Neuron (in vitro differentiated cells): Measurements from ENCODE around the gene SUPT3H.

Experiments
- H2AFZ ChIP-seq: one replicate; pipeline ENCODE4 v1.6.1; 2013; ENCODE audit warnings: low read depth, mild to moderate bottlenecking, inconsistent platforms, low read length, moderate library complexity
- H3K27me3 ChIP-seq: one replicate; pipeline ENCODE4 v1.6.1; 2013; ENCODE audit warnings: low read length; ENCODE audit not compliant: insufficient read depth
- H3K36me3 ChIP-seq: one replicate; pipeline ENCODE4 v1.6.1; 2013; ENCODE audit warnings: low read length; ENCODE audit not compliant: insufficient read depth
- H3K4me1 ChIP-seq: one replicate; pipeline ENCODE4 v1.6.1; 2013; ENCODE audit warnings: low read length; ENCODE audit not compliant: insufficient read depth
- H3K4me3 ChIP-seq: 2 replicates; pipeline ENCODE4 v1.5.1; 2013; ENCODE audit warnings: mild to moderate bottlenecking, low read length, moderate library complexity
- H3K9me3 ChIP-seq: one replicate; pipeline ENCODE4 v1.6.1; 2013; ENCODE audit warnings: low read length

Gene SUPT3H

DNA sequence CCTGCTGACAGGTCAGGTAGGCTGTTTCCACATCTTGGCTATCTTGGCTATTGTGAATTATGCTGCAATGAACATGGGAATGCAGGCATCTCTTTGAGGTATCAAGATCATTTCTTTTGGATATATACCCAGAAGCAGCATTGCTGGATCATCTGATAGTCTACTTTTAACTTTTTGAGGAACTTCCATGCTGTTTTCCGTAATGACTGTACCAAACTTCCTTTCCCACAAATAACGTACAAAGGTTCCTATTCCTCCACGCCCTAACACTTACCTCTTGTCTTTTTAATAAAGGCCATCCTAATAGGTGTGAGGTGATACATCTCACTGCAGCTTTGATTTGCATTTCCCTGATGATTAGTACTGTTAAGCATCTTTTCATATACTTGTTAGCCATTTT lies 388.3 kb downstream of the SUPT3H start:
- no peaks in the 10 kb centered on the region for H3K36me3 ChIP-seq
- no peaks in the 10 kb centered on the region for H3K27me3 ChIP-seq
- no peaks in the 10 kb centered on the region for H3K4me1 ChIP-seq
- no peak overlapping the region for H2AFZ ChIP-seq
- H3K4me3 ChIP-seq, result no peak overlapping the region
- no peaks in the 10 kb centered on the region for H3K9me3 ChIP-seq

DNA sequence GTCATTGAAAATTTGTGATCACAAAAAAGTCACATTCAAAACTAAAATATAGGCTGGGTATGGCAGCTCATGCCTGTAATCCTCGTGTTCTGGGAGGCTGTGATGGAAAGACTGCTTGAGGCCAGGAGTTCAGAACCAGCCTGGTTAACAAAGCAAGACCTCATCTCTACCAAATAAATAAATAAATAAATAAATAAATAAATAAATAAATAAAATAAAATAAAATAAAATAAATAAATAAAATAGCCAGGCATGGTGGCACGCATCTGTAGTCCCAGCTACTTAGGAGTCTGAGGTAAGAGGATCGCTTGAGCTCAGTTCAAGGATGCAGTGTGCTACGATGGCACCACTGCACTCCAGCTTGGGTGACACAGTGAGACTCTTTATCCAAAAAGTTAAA lies 392.7 kb downstream of the SUPT3H start:
- H3K27me3 ChIP-seq, result no peaks in the 10 kb centered on the region
- no peaks in the 10 kb centered on the region for H3K4me1 ChIP-seq
- H3K36me3 ChIP-seq, result no peaks in the 10 kb centered on the region
- H2AFZ ChIP-seq, result no peak overlapping the region
- H3K9me3 ChIP-seq, result no peaks in the 10 kb centered on the region
- H3K4me3 ChIP-seq, result no peak overlapping the region

DNA sequence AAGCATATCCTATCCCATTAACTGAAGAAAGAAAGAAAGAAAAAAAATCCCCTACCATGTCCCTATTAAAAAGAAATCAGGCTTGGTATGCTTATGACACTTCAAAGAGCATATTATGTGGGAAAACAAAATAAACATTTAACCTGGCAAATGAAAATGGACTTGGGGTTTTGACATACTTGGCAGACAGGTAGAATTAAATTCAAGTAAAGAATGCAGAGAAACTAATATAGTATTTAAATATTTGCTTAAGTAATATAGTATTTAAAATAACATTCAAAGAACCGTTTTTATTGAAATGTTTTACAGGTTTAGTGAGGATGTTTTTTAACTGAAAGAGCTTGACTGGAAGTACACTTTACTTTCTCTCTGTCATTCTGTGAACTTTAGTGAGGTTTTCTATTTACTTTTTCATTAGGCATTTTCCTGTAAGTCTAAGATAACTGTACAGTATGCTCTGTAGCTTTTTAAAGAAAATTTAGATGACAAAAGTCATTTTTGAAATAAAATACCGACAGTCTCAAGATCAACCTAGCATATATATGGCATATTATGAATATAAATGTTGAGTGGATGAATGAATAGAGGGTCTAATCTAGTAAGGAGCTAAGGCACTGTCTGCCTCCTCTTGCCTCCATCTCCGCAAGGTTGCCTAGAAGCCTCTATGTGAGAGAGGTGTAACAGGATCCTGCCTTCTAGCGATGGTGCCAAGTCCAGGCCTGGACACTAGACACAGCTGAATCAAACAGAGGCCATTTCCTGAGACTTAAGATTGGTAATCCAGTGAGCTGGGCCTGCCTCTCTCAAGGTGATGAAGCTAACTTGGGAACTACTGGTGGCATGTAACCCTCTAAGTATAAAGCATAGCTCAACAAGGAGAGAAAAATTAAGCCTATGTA lies 394.0 kb downstream of the SUPT3H start:
- H2AFZ ChIP-seq, result no peak overlapping the region
- H3K36me3 ChIP-seq, result no peaks in the 10 kb centered on the region
- no peaks in the 10 kb centered on the region for H3K27me3 ChIP-seq

DNA sequence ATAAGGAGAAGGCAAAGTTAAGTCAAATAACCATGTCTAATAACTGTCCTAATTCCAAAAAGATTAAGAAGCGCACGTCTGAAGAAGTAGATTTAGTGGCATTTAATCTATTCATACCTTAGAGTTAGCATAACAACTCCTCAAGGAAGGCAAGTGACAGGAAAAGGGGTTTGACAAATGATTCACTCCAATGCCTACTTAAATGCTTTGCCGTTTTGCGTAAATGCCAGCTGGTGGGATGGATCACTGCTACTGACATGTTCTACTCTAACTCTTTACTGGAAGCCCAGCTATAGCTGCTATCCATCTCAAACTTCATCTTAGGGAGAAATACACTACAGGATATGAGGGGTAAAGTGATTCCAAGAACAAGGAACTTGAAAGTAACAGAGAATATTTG lies 396.9 kb downstream of the SUPT3H start:
- Histone ChIP-seq H3K27me3 (no peaks in the 10 kb centered on the region), H3K4me1 (no peaks in the 10 kb centered on the region), H3K4me3 (no peak overlapping the region), H3K9me3 (no peaks in the 10 kb centered on the region), H2AFZ (no peak overlapping the region), H3K36me3 (no peaks in the 10 kb centered on the region)

More for the DNA sequence above, 394.0 kb downstream of the SUPT3H start:
- no peaks in the 10 kb centered on the region for H3K4me1 ChIP-seq
- H3K4me3 ChIP-seq, result no peak overlapping the region
- no peaks in the 10 kb centered on the region for H3K9me3 ChIP-seq

DNA sequence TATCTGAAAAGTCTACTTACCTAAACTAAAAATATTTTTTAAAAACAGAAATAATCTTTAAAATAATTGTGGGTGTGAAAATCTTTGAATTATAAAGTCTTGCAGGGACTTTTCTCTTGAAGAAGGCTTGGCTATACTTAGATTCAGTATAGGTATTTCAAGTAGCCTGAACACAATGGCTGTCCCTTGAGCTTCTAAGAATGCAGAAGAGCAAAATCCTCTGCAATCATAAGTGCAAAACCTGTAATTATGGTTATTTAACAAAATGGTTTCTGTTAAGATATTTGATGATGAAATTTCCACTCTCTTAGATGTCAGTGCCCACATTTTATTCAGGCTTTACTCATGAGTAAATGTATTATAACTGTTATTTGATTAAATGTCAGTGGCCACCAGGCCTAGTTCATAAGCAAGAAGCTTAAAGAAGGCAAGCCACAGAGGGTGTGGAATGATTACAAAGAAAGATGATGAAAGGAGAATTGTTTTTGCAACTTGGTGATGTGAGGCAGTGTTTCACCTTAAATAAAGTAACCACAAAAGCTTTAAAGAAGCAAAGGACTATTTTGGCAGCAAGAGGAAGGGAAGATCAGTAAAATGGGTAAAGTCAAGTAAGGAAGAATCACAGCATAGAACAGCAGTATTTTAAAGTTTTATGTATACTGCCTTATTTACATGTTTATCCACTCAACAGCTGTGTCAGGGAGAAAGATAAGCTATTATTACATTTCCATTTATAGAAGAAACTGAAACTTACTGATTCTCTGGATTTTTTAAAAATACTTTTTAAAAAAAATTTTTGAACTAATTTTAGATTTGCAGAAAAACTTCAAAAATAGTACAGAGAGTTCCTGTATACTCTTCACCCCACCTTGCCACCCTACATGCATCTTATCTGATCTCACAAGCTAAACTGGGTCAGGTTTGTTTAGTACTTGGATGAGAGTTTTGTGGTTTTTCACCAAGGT lies 400.8 kb downstream of the SUPT3H start:
- H3K36me3 ChIP-seq, result no peaks in the 10 kb centered on the region
- H3K27me3 ChIP-seq, result no peaks in the 10 kb centered on the region
- no peak overlapping the region for H2AFZ ChIP-seq
- H3K4me1 ChIP-seq, result no peaks in the 10 kb centered on the region
- peaks cover 7% of the 10 kb centered on the region for H3K9me3 ChIP-seq
- H3K4me3 ChIP-seq, result no peak overlapping the region

DNA sequence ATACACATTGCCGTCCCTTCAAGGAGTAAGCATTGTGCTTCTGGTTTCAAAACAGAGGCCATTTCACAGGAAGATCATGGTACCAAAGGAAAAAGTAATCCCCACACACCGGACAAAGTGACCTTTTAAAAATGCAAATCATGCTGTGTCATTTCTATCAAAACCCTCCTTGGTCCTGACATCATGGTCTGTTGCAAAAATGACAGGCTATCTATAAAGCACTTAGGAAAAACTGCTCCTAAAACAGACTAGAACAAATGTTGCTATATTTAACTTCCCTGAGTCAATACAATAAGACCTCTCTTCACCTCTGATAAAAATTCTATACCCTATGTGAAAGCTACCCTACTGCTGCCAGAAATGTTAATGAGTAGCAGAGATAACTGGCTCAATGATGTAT lies 403.2 kb downstream of the SUPT3H start:
- no peaks in the 10 kb centered on the region for H3K4me1 ChIP-seq
- H2AFZ ChIP-seq, result no peak overlapping the region
- no peaks in the 10 kb centered on the region for H3K27me3 ChIP-seq
- no peak overlapping the region for H3K4me3 ChIP-seq
- peaks cover 7% of the 10 kb centered on the region for H3K9me3 ChIP-seq
- no peaks in the 10 kb centered on the region for H3K36me3 ChIP-seq

DNA sequence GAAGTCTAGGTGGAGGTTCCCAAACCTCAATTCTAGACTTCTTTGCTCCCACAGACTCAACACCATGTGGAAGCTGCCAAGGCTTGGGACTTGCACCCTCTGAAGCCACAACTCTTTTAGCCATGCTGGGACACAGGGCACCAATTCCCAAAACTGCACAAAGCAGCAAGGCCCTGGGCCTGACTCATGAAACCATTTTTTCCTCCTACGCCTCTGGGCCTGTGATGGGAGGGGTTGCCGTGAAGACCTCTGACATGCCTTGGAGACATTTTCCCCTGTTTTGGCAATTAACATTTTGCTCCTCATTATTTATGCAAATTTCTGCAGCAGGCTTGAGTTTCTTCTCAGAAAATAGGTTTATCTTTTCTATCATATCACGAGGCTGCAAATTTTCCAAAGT lies 405.0 kb downstream of the SUPT3H start:
- Histone ChIP-seq H2AFZ (no peak overlapping the region), H3K4me1 (no peaks in the 10 kb centered on the region), H3K27me3 (no peaks in the 10 kb centered on the region), H3K36me3 (no peaks in the 10 kb centered on the region), H3K4me3 (no peak overlapping the region), H3K9me3 (peaks cover 7% of the 10 kb centered on the region)

DNA sequence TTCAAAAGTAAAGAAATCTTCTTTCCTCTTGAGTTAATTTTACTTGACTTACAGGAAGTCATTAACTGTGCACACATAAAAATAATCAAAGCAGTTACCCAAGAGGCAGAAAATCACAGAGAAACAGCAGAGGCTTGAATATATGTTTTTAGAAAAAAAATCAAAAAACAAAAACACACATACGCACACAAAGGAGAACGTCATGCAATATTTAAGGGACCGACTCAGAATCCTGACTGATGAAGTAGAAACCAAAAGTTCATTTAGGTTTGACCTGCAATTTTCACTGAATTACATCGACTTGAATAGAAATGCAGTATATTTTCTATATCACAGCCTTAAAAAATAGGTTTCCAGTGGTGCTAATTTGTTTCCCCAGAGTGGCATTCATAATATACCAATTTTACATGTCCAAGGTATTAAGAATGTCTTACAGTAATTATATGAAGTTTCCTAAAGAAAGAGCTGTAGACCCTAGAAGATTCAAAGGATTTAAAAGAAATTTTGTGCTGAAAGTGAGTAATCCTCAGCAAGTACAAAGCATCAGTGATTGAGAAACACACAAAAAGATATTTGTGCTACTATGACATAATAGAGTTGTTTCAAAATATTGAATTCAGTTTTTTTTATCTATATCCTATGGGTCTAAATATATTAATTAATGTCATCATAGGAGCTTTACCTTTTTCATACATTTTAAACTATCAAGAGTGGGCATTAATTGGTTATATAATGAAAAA lies 408.1 kb downstream of the SUPT3H start:
- peaks cover 6% of the 10 kb centered on the region for H3K4me1 ChIP-seq
- H3K27me3 ChIP-seq, result no peaks in the 10 kb centered on the region
- no peak overlapping the region for H3K4me3 ChIP-seq
- H3K9me3 ChIP-seq, result peaks cover 7% of the 10 kb centered on the region
- no peak overlapping the region for H2AFZ ChIP-seq
- no peaks in the 10 kb centered on the region for H3K36me3 ChIP-seq

DNA sequence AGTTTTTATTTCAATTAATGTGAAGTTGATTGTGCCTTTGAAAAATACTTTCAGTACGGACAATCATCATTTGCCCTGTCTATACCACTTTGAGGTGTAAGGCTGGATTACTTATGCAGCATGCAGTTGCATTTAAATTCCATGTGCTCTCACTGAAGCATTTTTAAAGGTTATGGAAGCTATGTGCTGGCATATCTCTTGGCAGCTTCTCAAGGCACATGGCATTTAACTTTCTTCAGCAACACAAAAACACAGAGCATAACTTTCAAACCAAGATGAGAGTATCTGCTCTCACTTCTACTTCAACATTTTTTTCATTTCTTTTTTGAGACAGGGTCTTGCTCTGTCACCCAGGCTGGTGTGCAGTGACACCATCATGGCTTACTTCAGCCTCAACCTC lies 410.3 kb downstream of the SUPT3H start:
- no peaks in the 10 kb centered on the region for H3K27me3 ChIP-seq

DNA sequence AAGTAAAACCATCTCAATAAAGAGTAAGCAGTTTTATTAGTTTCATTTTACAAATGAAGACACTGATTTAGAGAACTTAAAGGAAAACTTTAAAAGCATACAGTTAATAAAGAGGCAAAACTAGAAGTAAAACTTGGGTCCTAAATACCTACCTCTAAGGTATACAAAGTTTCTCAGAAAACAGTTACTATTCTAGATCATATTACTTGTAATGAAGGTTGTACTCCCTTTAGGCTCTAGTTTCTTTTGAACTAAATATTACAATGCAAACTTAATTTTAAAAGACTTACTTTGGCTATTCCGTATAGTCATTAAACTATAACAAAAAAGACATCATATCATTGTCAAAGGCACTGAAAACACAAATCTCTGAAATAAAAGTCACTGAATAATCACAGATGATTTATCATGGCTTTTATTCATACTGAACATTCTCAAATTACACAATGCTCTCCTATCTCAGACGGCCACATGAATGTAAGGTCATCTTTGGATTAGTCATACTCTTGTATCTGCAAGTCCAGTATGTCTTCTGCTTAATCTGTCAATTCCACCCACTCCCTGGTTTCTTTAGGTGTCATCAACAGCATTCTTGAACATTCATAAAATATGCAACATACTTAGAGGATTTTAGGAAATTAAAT lies 411.2 kb downstream of the SUPT3H start:
- Histone ChIP-seq H3K27me3 (no peaks in the 10 kb centered on the region), H3K36me3 (no peaks in the 10 kb centered on the region)

More for the DNA sequence above, 410.3 kb downstream of the SUPT3H start:
- Histone ChIP-seq H2AFZ (no peak overlapping the region), H3K36me3 (no peaks in the 10 kb centered on the region), H3K4me3 (no peak overlapping the region), H3K9me3 (peaks cover under 1% of the 10 kb centered on the region), H3K4me1 (peaks cover 6% of the 10 kb centered on the region)

DNA sequence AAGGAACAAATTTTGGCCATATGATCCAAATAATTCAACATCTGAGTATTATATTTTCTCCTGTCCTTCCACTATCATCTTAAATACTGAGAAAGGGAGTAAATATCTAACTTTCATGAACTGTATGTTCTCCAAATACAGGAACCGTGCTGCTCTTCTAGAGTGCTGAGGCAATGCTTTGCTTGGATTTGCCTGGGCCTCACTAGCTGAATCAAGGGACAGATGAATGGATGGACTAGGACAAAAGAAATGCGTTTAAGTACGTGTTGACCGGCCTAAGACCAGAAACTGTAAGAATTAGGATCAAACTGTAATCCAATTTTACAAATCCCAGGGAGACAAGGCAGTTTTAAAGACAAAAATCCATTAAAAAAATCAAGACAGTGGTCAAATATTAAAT lies 412.0 kb downstream of the SUPT3H start:
- Histone ChIP-seq H3K36me3 (no peaks in the 10 kb centered on the region), H3K27me3 (no peaks in the 10 kb centered on the region), H3K4me1 (peaks cover 6% of the 10 kb centered on the region), H3K4me3 (no peak overlapping the region), H2AFZ (no peak overlapping the region), H3K9me3 (no peaks in the 10 kb centered on the region)

More for the DNA sequence above, 411.2 kb downstream of the SUPT3H start:
- H2AFZ ChIP-seq, result no peak overlapping the region
- H3K4me3 ChIP-seq, result no peak overlapping the region
- peaks cover 6% of the 10 kb centered on the region for H3K4me1 ChIP-seq
- H3K9me3 ChIP-seq, result no peaks in the 10 kb centered on the region

DNA sequence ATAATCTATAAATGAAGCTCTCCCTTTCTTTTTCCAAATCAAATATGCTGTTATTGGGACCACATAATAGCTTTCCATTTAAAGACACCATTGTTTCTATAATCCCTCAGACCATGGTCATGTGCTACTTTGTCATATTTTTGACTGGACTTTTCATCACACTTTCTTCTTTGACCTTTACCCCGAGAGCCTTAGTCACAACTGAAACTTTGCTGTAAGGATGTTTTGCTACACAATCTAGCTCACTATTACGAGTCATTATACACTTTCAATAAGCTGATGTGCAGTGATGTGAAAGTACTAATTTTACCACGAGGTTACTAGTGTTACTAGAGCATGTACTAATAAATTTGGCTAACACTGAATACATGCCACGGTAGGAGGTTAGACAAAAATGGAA lies 416.8 kb downstream of the SUPT3H start:
- H3K4me1 ChIP-seq, result peaks cover 2% of the 10 kb centered on the region
- H3K36me3 ChIP-seq, result no peaks in the 10 kb centered on the region
- H3K9me3 ChIP-seq, result no peaks in the 10 kb centered on the region
- no peaks in the 10 kb centered on the region for H3K27me3 ChIP-seq
- H2AFZ ChIP-seq, result no peak overlapping the region
- H3K4me3 ChIP-seq, result no peak overlapping the region
